Adrenal gland (tissue), 5 donors: ENCODE results near the gene PPL.

ENCODE experiments used
- POLR2A ChIP-seq, 2 donors: fragments of 450-650 bp; IDR thresholded peaks; one replicate each; pipeline ENCODE4 v1.6.1; 2017; ENCODE audit warnings: antibody characterized with exemption in 2 of 2, mild to moderate bottlenecking in 2 of 2, moderate library complexity in 1 of 2
- TF ChIP-seq, protein P1 (sequence below), 6 experiments: fragments of 450-650 bp in 4 of 6; fragments of 200-600 bp in 2 of 6; sonication (generic) in 1 of 6; IDR thresholded peaks; 1 replicate in 5 of 6; 2 replicates in 1 of 6; pipeline versions ENCODE4 v1.5.1 to v1.8.0; 2016 to 2021; ENCODE audit warnings: antibody characterized with exemption in 6 of 6, mild to moderate bottlenecking in 2 of 6, moderate library complexity in 1 of 6
- donor health status: DM: no; HTN: no; CAD: no.

DNA sequence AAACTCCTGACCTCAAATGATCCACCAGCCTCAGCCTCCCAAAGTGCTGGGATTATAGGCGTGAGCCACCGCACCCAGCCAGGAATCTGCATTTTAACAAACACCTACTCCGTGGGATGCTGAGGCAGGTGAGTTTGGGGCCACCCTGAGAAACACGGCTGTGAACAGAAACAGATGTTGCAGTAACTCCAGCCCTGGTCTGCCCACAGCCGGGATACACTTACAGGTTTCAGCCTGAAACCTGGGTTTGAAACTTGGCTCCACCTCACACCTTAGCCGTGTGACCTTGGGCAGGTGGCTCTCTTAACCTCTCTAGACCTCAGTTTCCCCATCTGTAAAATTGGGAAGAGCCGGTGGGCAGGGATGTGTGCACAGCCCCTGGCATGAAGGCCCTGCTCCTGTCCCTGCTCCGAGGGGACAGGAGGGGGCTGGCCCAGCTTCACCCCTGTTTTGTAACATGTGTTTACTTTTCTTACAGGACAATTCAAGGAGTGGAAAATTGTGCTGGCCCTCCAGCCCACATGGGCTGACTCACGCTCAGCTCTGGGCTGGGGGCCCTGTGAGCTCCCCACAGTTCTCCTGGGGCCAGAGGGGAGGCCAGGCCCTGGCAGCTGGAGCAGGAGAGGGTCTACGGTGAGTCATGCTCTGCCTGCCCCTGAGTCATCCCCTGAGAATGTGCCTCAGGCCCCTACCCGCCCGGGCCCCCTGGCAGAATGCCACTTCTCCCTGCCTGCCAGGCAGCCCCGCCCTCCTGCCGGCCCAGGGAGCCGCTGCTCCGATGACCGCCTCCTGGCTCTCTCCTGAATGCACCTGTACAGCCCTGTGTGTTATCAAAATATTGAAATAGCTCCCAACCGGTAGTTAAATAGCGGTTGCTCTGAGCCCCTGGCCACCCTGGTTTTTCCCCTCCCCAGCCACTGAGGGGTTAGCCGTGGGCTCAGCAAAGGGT is 7.7 kb upstream of the PPL start:
- TF ChIP-seq, protein P1, sequence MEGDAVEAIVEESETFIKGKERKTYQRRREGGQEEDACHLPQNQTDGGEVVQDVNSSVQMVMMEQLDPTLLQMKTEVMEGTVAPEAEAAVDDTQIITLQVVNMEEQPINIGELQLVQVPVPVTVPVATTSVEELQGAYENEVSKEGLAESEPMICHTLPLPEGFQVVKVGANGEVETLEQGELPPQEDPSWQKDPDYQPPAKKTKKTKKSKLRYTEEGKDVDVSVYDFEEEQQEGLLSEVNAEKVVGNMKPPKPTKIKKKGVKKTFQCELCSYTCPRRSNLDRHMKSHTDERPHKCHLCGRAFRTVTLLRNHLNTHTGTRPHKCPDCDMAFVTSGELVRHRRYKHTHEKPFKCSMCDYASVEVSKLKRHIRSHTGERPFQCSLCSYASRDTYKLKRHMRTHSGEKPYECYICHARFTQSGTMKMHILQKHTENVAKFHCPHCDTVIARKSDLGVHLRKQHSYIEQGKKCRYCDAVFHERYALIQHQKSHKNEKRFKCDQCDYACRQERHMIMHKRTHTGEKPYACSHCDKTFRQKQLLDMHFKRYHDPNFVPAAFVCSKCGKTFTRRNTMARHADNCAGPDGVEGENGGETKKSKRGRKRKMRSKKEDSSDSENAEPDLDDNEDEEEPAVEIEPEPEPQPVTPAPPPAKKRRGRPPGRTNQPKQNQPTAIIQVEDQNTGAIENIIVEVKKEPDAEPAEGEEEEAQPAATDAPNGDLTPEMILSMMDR (IDR thresholded peaks at IDR 0.05) = no peak
- TF ChIP-seq POLR2A (IDR thresholded peaks at IDR 0.05) = peak in 1 of 2 donors; percentile 25
